Adrenal gland (tissue), 5 donors: ENCODE measurements around the gene SVIL.

Experiments used
- POLR2A ChIP-seq, 2 donors: fragments of 450-650 bp; IDR thresholded peaks; one replicate each; pipeline ENCODE4 v1.6.1; 2017; ENCODE audit warnings: antibody characterized with exemption in 2 of 2, mild to moderate bottlenecking in 2 of 2, moderate library complexity in 1 of 2
- TF ChIP-seq, protein P1 (sequence below), 6 experiments: fragments of 450-650 bp in 4 of 6; fragments of 200-600 bp in 2 of 6; sonication (generic) in 1 of 6; IDR thresholded peaks; 1 replicate in 5 of 6; 2 replicates in 1 of 6; pipeline versions ENCODE4 v1.5.1 to v1.8.0; 2016 to 2021; ENCODE audit warnings: antibody characterized with exemption in 6 of 6, mild to moderate bottlenecking in 2 of 6, moderate library complexity in 1 of 6
- donor health status: DM: no; HTN: no; CAD: no.

DNA sequence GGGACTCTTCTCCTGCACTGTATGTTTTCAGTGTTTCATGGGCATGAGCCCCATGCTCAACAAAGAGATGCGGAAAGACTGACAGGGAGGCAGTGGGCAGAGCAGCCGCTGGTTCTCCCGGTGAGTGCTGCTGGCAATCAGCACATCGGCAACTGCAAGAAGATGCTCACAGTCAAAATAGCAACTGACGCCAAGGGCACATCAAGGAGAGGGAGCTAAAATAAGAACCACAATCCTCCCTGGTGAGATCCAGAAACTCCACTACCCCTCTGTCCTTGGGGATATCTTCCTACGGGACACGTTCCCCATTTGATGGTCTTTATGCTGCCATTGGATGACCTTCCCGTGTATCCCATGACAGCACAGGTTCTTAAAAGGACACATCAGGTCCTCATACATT, 28.9 kb upstream of the SVIL start:
- TF ChIP-seq, protein P1, sequence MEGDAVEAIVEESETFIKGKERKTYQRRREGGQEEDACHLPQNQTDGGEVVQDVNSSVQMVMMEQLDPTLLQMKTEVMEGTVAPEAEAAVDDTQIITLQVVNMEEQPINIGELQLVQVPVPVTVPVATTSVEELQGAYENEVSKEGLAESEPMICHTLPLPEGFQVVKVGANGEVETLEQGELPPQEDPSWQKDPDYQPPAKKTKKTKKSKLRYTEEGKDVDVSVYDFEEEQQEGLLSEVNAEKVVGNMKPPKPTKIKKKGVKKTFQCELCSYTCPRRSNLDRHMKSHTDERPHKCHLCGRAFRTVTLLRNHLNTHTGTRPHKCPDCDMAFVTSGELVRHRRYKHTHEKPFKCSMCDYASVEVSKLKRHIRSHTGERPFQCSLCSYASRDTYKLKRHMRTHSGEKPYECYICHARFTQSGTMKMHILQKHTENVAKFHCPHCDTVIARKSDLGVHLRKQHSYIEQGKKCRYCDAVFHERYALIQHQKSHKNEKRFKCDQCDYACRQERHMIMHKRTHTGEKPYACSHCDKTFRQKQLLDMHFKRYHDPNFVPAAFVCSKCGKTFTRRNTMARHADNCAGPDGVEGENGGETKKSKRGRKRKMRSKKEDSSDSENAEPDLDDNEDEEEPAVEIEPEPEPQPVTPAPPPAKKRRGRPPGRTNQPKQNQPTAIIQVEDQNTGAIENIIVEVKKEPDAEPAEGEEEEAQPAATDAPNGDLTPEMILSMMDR (IDR thresholded peaks at IDR 0.05), result no peak
- TF ChIP-seq POLR2A (IDR thresholded peaks at IDR 0.05), result no peak
